Naive thymus-derived CD4-positive, alpha-beta T cell (primary cell): ENCODE measurements around the gene FRMPD4. TPM values are rescaled to one million over a fixed set of nuclear protein-coding genes. Genes with fewer than 3 reads are reported as not detected.
"Not testable (repeated sequence)": the region's sequence is repeated elsewhere in the genome, so short reads cannot be mapped to it uniquely, and the experiment has no call there.

Experiments used
- ATAC-seq: fragments of 150-1000 bp; cut with Tn5 transposase; 2 replicates; pipeline ENCODE4 v1.10.0; 2021; ENCODE audit warnings: mild to moderate bottlenecking, moderate library complexity
- CTCF ChIA-PET: fragments of 350-600 bp; sonication (Branson Sonifier 250); formaldehyde crosslinking; loops from one replicate; lab custom pipeline; 2021; ENCODE audit warnings: antibody characterized with exemption; lab: Charles Lee
- POLR2A ChIA-PET: fragments of 350-600 bp; sonication (Branson Sonifier 250); formaldehyde crosslinking; loops from one replicate; lab custom pipeline; 2021; ENCODE audit warnings: antibody characterized with exemption, inconsistent platforms; lab: Charles Lee
- DNase-seq, 9 donors: peaks; one replicate each; pipeline versions ENCODE4 v3.0.0 to v3.0.0-alpha.2; 2020 to 2022; ENCODE audit warnings: mixed read lengths in 1 of 9
- H3K27ac ChIP-seq: one replicate; pipeline ENCODE4 v1.7.0; 2013; ENCODE audit warnings: mild to moderate bottlenecking, low read depth, low read length, moderate library complexity
- H3K27me3 ChIP-seq, 2 donors: one replicate each; pipeline ENCODE4 v1.7.0; 2013; ENCODE audit warnings: low read length in 2 of 2, mild to moderate bottlenecking in 2 of 2, moderate library complexity in 2 of 2; ENCODE audit not compliant: control insufficient read depth in 2 of 2, insufficient read depth in 2 of 2
- H3K36me3 ChIP-seq, 3 experiments: 1 replicate in 2 of 3; 2 replicates in 1 of 3; pipeline ENCODE4 v1.7.0; 2013; ENCODE audit warnings: low read length in 3 of 3, mild to moderate bottlenecking in 3 of 3, moderate library complexity in 1 of 3; ENCODE audit not compliant: insufficient read depth in 3 of 3, control insufficient read depth in 2 of 3
- H3K4me1 ChIP-seq, 2 donors: one replicate each; pipeline ENCODE4 v1.7.0; 2013; ENCODE audit warnings: low read length in 2 of 2, mild to moderate bottlenecking in 2 of 2, moderate library complexity in 1 of 2; ENCODE audit not compliant: control insufficient read depth in 2 of 2, insufficient read depth in 2 of 2
- H3K4me3 ChIP-seq: 2 replicates; pipeline ENCODE4 v1.7.0; 2013; ENCODE audit warnings: mild to moderate bottlenecking, low read length
- H3K9me3 ChIP-seq, 3 experiments: 1 replicate in 2 of 3; 2 replicates in 1 of 3; pipeline ENCODE4 v1.7.0; 2013; ENCODE audit warnings: low read length in 3 of 3; ENCODE audit not compliant: control insufficient read depth in 2 of 3
- H3K27ac Mint-ChIP-seq, 9 donors: one replicate each; pipeline ENCODE4 v1.8.0; 2020 to 2022; ENCODE audit warnings: mixed read lengths in 9 of 9, mild to moderate bottlenecking in 8 of 9, moderate library complexity in 5 of 9, inconsistent platforms in 2 of 9
- H3K27me3 Mint-ChIP-seq, 5 donors: one replicate each; pipeline ENCODE4 v1.8.0; 2021 to 2022; ENCODE audit warnings: mixed read lengths in 5 of 5, mild to moderate bottlenecking in 1 of 5
- H3K36me3 Mint-ChIP-seq, 5 donors: one replicate each; pipeline ENCODE4 v1.8.0; 2020 to 2022; ENCODE audit warnings: mixed read lengths in 5 of 5, mild to moderate bottlenecking in 3 of 5, inconsistent platforms in 1 of 5
- H3K4me1 Mint-ChIP-seq, 7 donors: one replicate each; pipeline ENCODE4 v1.8.0; 2020 to 2022; ENCODE audit warnings: mixed read lengths in 7 of 7, mild to moderate bottlenecking in 3 of 7, inconsistent platforms in 1 of 7
- H3K4me3 Mint-ChIP-seq, 10 donors: one replicate each; pipeline ENCODE4 v1.8.0; 2020 to 2022; ENCODE audit warnings: mild to moderate bottlenecking in 10 of 10, mixed read lengths in 10 of 10, moderate library complexity in 6 of 10, inconsistent platforms in 2 of 10
- H3K9me3 Mint-ChIP-seq, 11 donors: one replicate each; pipeline ENCODE4 v1.8.0; 2020 to 2022; ENCODE audit warnings: mixed read lengths in 11 of 11, mild to moderate bottlenecking in 4 of 11, inconsistent platforms in 1 of 11, moderate library complexity in 1 of 11
- intact Hi-C, 2 donors: fragments of 100-400 bp; cut with micrococcal nuclease; formaldehyde crosslinking; loops; one replicate each; pipeline ENCODE4 v1.15.1; 2023
- polyA plus RNA-seq, 2 donors: library from polyadenylated mRNA; unstranded; fragments of 300-500 nt; fragmentation: Illumina TruSeq; gene quantifications; one replicate each; pipeline ENCODE4 v1.2.3, GENCODE V29; 2021
- total RNA-seq, 6 experiments: library from RNA in 5 of 6; stranded (reverse) in 5 of 6; gene quantifications; 1 replicate in 5 of 6; 2 replicates in 1 of 6; pipeline ENCODE4 v1.2.3 and lab custom pipeline; 2021 to 2026

The FRMPD4 gene
- total and polyA plus RNA-seq, 7 experiments from 2014 or later: not detected

- Mint-ChIP-seq H3K4me3 (no peak overlapping the region), H3K27ac (no peak overlapping the region), H3K36me3 (no peaks in the 10 kb centered on the region), H3K9me3 (peaks cover 0 to 3% (median 0%) of the 10 kb centered on the region in 11 donors), H3K27me3 (no peaks in the 10 kb centered on the region), H3K4me1 (no peaks in the 10 kb centered on the region)
- no peak overlapping the region for H3K27ac ChIP-seq
- CTCF ChIA-PET: no interaction called here
- no peaks in the 10 kb centered on the region for H3K9me3 ChIP-seq
- DNase-seq (no peak), ATAC-seq (no peak)
- POLR2A ChIA-PET: no interaction called here
- no peaks in the 10 kb centered on the region for H3K36me3 ChIP-seq
- H3K27me3 ChIP-seq: no peaks in the 10 kb centered on the region
- H3K4me3 ChIP-seq: no peak overlapping the region
- no peaks in the 10 kb centered on the region for H3K4me1 ChIP-seq
- intact Hi-C loops: no loop called here
These were observed 356.3 kb downstream of the FRMPD4 start for GRCh38 chrX:12494400-12495138.

- H3K36me3 Mint-ChIP-seq: no peaks in the 10 kb centered on the region
- peaks cover 0 to 4% (median 0%) of the 10 kb centered on the region in 11 donors for H3K9me3 Mint-ChIP-seq
- intact Hi-C loops: no loop called here
- ChIA-PET POLR2A (no interaction called here), CTCF (no interaction called here)
- ATAC-seq (no peak), DNase-seq (no peak)
- no peaks in the 10 kb centered on the region for H3K27me3 Mint-ChIP-seq
- Histone ChIP-seq H3K36me3 (no peaks in the 10 kb centered on the region), H3K4me1 (no peaks in the 10 kb centered on the region), H3K27ac (no peak overlapping the region), H3K27me3 (no peaks in the 10 kb centered on the region), H3K4me3 (no peak overlapping the region), H3K9me3 (no peaks in the 10 kb centered on the region)
- no peaks in the 10 kb centered on the region for H3K4me1 Mint-ChIP-seq
- H3K4me3 Mint-ChIP-seq: no peak overlapping the region
- no peak overlapping the region for H3K27ac Mint-ChIP-seq
These were observed 358.1 kb downstream of the FRMPD4 start for GRCh38 chrX:12496343-12496742.

- Histone ChIP-seq H3K4me1 (no peaks in the 10 kb centered on the region), H3K27ac (no peak overlapping the region), H3K27me3 (no peaks in the 10 kb centered on the region), H3K36me3 (no peaks in the 10 kb centered on the region), H3K9me3 (no peaks in the 10 kb centered on the region), H3K4me3 (no peak overlapping the region)
- intact Hi-C loops: no loop called here
- H3K36me3 Mint-ChIP-seq: no peaks in the 10 kb centered on the region
- ATAC-seq: no peak
- peaks cover 0 to 4% (median 0%) of the 10 kb centered on the region in 11 donors for H3K9me3 Mint-ChIP-seq
- H3K4me3 Mint-ChIP-seq: no peak overlapping the region
- DNase-seq: no peak
- no peaks in the 10 kb centered on the region for H3K27me3 Mint-ChIP-seq
- no peak overlapping the region for H3K27ac Mint-ChIP-seq
- CTCF ChIA-PET: no interaction called here
- H3K4me1 Mint-ChIP-seq: no peaks in the 10 kb centered on the region
- POLR2A ChIA-PET: no interaction called here
These were observed 359.7 kb downstream of the FRMPD4 start for GRCh38 chrX:12497832-12498591.

GRCh38 chrX:12505127-12505526, 366.9 kb downstream of the FRMPD4 start:
- DNase-seq: no peak
- Histone ChIP-seq H3K27me3 (no peaks in the 10 kb centered on the region), H3K4me1 (no peaks in the 10 kb centered on the region), H3K9me3 (no peaks in the 10 kb centered on the region), H3K27ac (no peak overlapping the region), H3K4me3 (no peak overlapping the region), H3K36me3 (no peaks in the 10 kb centered on the region)
- peaks cover 0 to 3% (median 0%) of the 10 kb centered on the region in 11 donors for H3K9me3 Mint-ChIP-seq
- no peak overlapping the region for H3K27ac Mint-ChIP-seq
- H3K4me3 Mint-ChIP-seq: no peak overlapping the region
- intact Hi-C loops: no loop called here
- ChIA-PET CTCF (no interaction called here), POLR2A (no interaction called here)
- H3K27me3 Mint-ChIP-seq: no peaks in the 10 kb centered on the region
- ATAC-seq: no peak
- H3K4me1 Mint-ChIP-seq: no peaks in the 10 kb centered on the region
- H3K36me3 Mint-ChIP-seq: no peaks in the 10 kb centered on the region

GRCh38 chrX:12515384-12515783, 377.1 kb downstream of the FRMPD4 start:
- H3K27me3 ChIP-seq, H3K4me3 Mint-ChIP-seq, H3K27ac ChIP-seq, H3K4me3 ChIP-seq, H3K9me3 ChIP-seq, DNase-seq, H3K27me3 Mint-ChIP-seq, H3K27ac Mint-ChIP-seq, H3K4me1 Mint-ChIP-seq, H3K36me3 Mint-ChIP-seq, POLR2A ChIA-PET, CTCF ChIA-PET, intact Hi-C loops, ATAC-seq, H3K36me3 ChIP-seq, H3K4me1 ChIP-seq: not testable (repeated sequence)
- peaks cover 0 to 35% (median 13%) of the 10 kb centered on the region in 11 donors for H3K9me3 Mint-ChIP-seq

GRCh38 chrX:12526306-12526705, 388.0 kb downstream of the FRMPD4 start:
- H3K4me1 Mint-ChIP-seq: no peaks in the 10 kb centered on the region
- Histone ChIP-seq H3K9me3 (no peaks in the 10 kb centered on the region), H3K27me3 (no peaks in the 10 kb centered on the region), H3K27ac (no peak overlapping the region), H3K4me1 (no peaks in the 10 kb centered on the region), H3K4me3 (no peak overlapping the region), H3K36me3 (no peaks in the 10 kb centered on the region)
- peaks cover 0 to 3% (median 0%) of the 10 kb centered on the region in 11 donors for H3K9me3 Mint-ChIP-seq
- CTCF ChIA-PET: no interaction called here
- H3K4me3 Mint-ChIP-seq: no peak overlapping the region
- no peak for ATAC-seq
- no peak for DNase-seq
- no peaks in the 10 kb centered on the region for H3K36me3 Mint-ChIP-seq
- peaks cover 0 to 6% (median 4%) of the 10 kb centered on the region in 5 donors for H3K27me3 Mint-ChIP-seq
- intact Hi-C loops: no loop called here
- POLR2A ChIA-PET: no interaction called here
- no peak overlapping the region for H3K27ac Mint-ChIP-seq

GRCh38 chrX:12538096-12538495, 399.8 kb downstream of the FRMPD4 start:
- intact Hi-C loops: not testable (repeated sequence)

More at GRCh38 chrX:12538096-12538495, 399.8 kb downstream of the FRMPD4 start:
- H3K4me3 ChIP-seq, POLR2A ChIA-PET, CTCF ChIA-PET, H3K27me3 ChIP-seq, ATAC-seq, H3K9me3 Mint-ChIP-seq, H3K4me1 ChIP-seq, H3K27ac Mint-ChIP-seq, H3K36me3 Mint-ChIP-seq, H3K27ac ChIP-seq, H3K27me3 Mint-ChIP-seq, H3K36me3 ChIP-seq, H3K9me3 ChIP-seq, H3K4me3 Mint-ChIP-seq, H3K4me1 Mint-ChIP-seq, DNase-seq: not testable (repeated sequence)
